Activated naive CD4-positive, alpha-beta T cell treated with anti-CD3 and anti-CD28 coated beads, Interleukin-2, amount 50 U/mL, for 72 hours (primary cell): ENCODE data around the gene NOBOX. TPM values are rescaled to one million over a fixed set of nuclear protein-coding genes. Genes with fewer than 3 reads are reported as not detected.
"Not testable (repeated sequence)": the region's sequence is repeated elsewhere in the genome, so short reads cannot be mapped to it uniquely, and the experiment has no call there.

ENCODE experiments used
- ATAC-seq, 2 donors: fragments of 150-1000 bp; cut with Tn5 transposase; 2 replicates each; pipeline ENCODE4 v1.10.0; 2021; ENCODE audit warnings: mild to moderate bottlenecking in 2 of 2, moderate library complexity in 2 of 2
- DNase-seq, 2 donors: peaks; one replicate each; pipeline ENCODE4 v3.0.0; 2021 to 2022; ENCODE audit warnings: low spot score in 2 of 2
- H3K27ac Mint-ChIP-seq, 2 donors: one replicate each; pipeline ENCODE4 v1.8.0; 2022; ENCODE audit warnings: mild to moderate bottlenecking in 2 of 2, mixed read lengths in 2 of 2
- H3K36me3 Mint-ChIP-seq, 2 donors: one replicate each; pipeline ENCODE4 v1.8.0; 2022; ENCODE audit warnings: mixed read lengths in 2 of 2
- H3K9me3 Mint-ChIP-seq, 2 donors: one replicate each; pipeline ENCODE4 v1.8.0; 2022; ENCODE audit warnings: mixed read lengths in 2 of 2
- total RNA-seq, 2 donors: library from RNA; stranded (reverse); gene quantifications; one replicate each; pipeline ENCODE4 v1.2.3, GENCODE V29; 2022

NOBOX gene
- total RNA-seq = not detected

GRCh38 chr7:144403649-144404061 is at the start of gene NOBOX:
NOBOX (minus strand) TSS chr7:144403693.
- no peaks in the 10 kb centered on the region for H3K36me3 Mint-ChIP-seq
- DNase-seq (no peak), ATAC-seq (no peak)
- H3K27ac Mint-ChIP-seq = peak within 1 kb of the TSS in 1 of 2 donors; percentile 58
- H3K9me3 Mint-ChIP-seq = no peaks in the 10 kb centered on the region

- DNase-seq (no peak), ATAC-seq (no peak)
- Mint-ChIP-seq H3K9me3 (peaks cover 0 to 10% of the 10 kb centered on the region in 2 donors), H3K27ac (no peak overlapping the region), H3K36me3 (peaks cover 4 to 22% of the 10 kb centered on the region in 2 donors)
Measured at GRCh38 chr7:144452064-144452463, 48.6 kb upstream of the NOBOX start.

GRCh38 chr7:144445590-144445989 is 42.1 kb upstream of the NOBOX start:
- ATAC-seq (no peak), DNase-seq (no peak)
- Mint-ChIP-seq H3K36me3 (no peaks in the 10 kb centered on the region), H3K9me3 (no peaks in the 10 kb centered on the region), H3K27ac (no peak overlapping the region)

GRCh38 chr7:144439717-144440205 is 36.3 kb upstream of the NOBOX start:
- ATAC-seq = no peak
- no peak for DNase-seq
- no peaks in the 10 kb centered on the region for H3K36me3 Mint-ChIP-seq

GRCh38 chr7:144438759-144439158 is 35.3 kb upstream of the NOBOX start:
- H3K9me3 Mint-ChIP-seq = no peaks in the 10 kb centered on the region
- no peak overlapping the region for H3K27ac Mint-ChIP-seq
- DNase-seq (no peak), ATAC-seq (no peak)
- H3K36me3 Mint-ChIP-seq = no peaks in the 10 kb centered on the region

More at GRCh38 chr7:144439717-144440205, 36.3 kb upstream of the NOBOX start:
- Mint-ChIP-seq H3K9me3 (no peaks in the 10 kb centered on the region), H3K27ac (no peak overlapping the region)

- Mint-ChIP-seq H3K36me3 (no peaks in the 10 kb centered on the region), H3K27ac (no peak overlapping the region), H3K9me3 (no peaks in the 10 kb centered on the region)
- DNase-seq = peak in 1 of 2 donors; percentile 66
- peak; percentile 44 to 71 for ATAC-seq
Measured at GRCh38 chr7:144437370-144438191, 34.1 kb upstream of the NOBOX start.

- DNase-seq (no peak), ATAC-seq (no peak)
- Mint-ChIP-seq H3K27ac (no peak overlapping the region), H3K36me3 (no peaks in the 10 kb centered on the region), H3K9me3 (no peaks in the 10 kb centered on the region)
Measured at GRCh38 chr7:144436500-144436899, 33.0 kb upstream of the NOBOX start.

- Mint-ChIP-seq H3K36me3 (peaks cover 29 to 32% of the 10 kb centered on the region in 2 donors), H3K9me3 (peaks cover 19 to 30% of the 10 kb centered on the region in 2 donors), H3K27ac (no peak overlapping the region)
- ATAC-seq (no peak), DNase-seq (no peak)
Measured at GRCh38 chr7:144428431-144428830, 24.9 kb upstream of the NOBOX start.

- not testable (repeated sequence) for H3K27ac Mint-ChIP-seq, DNase-seq, ATAC-seq
- Mint-ChIP-seq H3K9me3 (peaks cover 19 to 30% of the 10 kb centered on the region in 2 donors), H3K36me3 (peaks cover 29 to 32% of the 10 kb centered on the region in 2 donors)
Measured at GRCh38 chr7:144427539-144427938, 24.0 kb upstream of the NOBOX start.

- not testable (repeated sequence) for DNase-seq, H3K9me3 Mint-ChIP-seq, ATAC-seq, H3K36me3 Mint-ChIP-seq, H3K27ac Mint-ChIP-seq
Measured at GRCh38 chr7:144418931-144419330, 15.4 kb upstream of the NOBOX start.

GRCh38 chr7:144416341-144416740 is 12.8 kb upstream of the NOBOX start:
- Mint-ChIP-seq H3K27ac (no peak overlapping the region), H3K9me3 (no peaks in the 10 kb centered on the region), H3K36me3 (no peaks in the 10 kb centered on the region)
- no peak for ATAC-seq
- no peak for DNase-seq

- no peaks in the 10 kb centered on the region for H3K9me3 Mint-ChIP-seq
- H3K27ac Mint-ChIP-seq = no peak overlapping the region
- no peak for DNase-seq
- H3K36me3 Mint-ChIP-seq = no peaks in the 10 kb centered on the region
- no peak for ATAC-seq
Measured at GRCh38 chr7:144415858-144416257, 12.4 kb upstream of the NOBOX start.

GRCh38 chr7:144414815-144415214 is 11.3 kb upstream of the NOBOX start:
- DNase-seq = no peak
- no peak for ATAC-seq
- Mint-ChIP-seq H3K9me3 (no peaks in the 10 kb centered on the region), H3K27ac (no peak overlapping the region), H3K36me3 (no peaks in the 10 kb centered on the region)

GRCh38 chr7:144410441-144410840 is 6.9 kb upstream of the NOBOX start:
- no peak for DNase-seq
- Mint-ChIP-seq H3K9me3 (no peaks in the 10 kb centered on the region), H3K27ac (no peak overlapping the region), H3K36me3 (no peaks in the 10 kb centered on the region)
- no peak for ATAC-seq

- ATAC-seq (no peak), DNase-seq (no peak)
- no peaks in the 10 kb centered on the region for H3K9me3 Mint-ChIP-seq
- H3K36me3 Mint-ChIP-seq = no peaks in the 10 kb centered on the region
- H3K27ac Mint-ChIP-seq = no peak overlapping the region
Measured at GRCh38 chr7:144408121-144408520, 4.6 kb upstream of the NOBOX start.

- DNase-seq (no peak), ATAC-seq (no peak)
- H3K27ac Mint-ChIP-seq = no peak overlapping the region
- H3K9me3 Mint-ChIP-seq = no peaks in the 10 kb centered on the region
- H3K36me3 Mint-ChIP-seq = no peaks in the 10 kb centered on the region
Measured at GRCh38 chr7:144407266-144407931, 3.9 kb upstream of the NOBOX start.

- DNase-seq (no peak), ATAC-seq (no peak)
- no peaks in the 10 kb centered on the region for H3K36me3 Mint-ChIP-seq
- H3K9me3 Mint-ChIP-seq = no peaks in the 10 kb centered on the region
- no peak overlapping the region for H3K27ac Mint-ChIP-seq
Measured at GRCh38 chr7:144404946-144405345, 1.5 kb upstream of the NOBOX start.
